ENCODE results near the gene MRPS18A. TPM values are rescaled to one million over a fixed set of nuclear protein-coding genes. Genes with fewer than 3 reads are reported as not detected.

Gene MRPS18A
- total and polyA plus RNA-seq, 9 of the 15 experiments (the other 6 are each of a cell fraction or from before 2014, with no cell fraction given) = 87.5 to 243 (median 125) TPM

GRCh38 chr6:43630980-43631619 is 56.5 kb downstream of the MRPS18A start (continued):
- TF ChIP-seq ZBTB49 (CRISPR knock-in tag; IDR thresholded peaks at IDR 0.05; ENCODE audit: borderline replicate concordance) (no peak), ZNF212 (CRISPR knock-in tag; IDR thresholded peaks at IDR 0.05) (no peak; the same call in 1 of the 2 replicates), CBFA2T3 (IDR thresholded peaks at IDR 0.05) (peak; percentile 100), TOE1 (IDR thresholded peaks at IDR 0.05; ENCODE audit: borderline replicate concordance) (peak; percentile 82), TOE1 (CRISPR knock-in tag; IDR thresholded peaks at IDR 0.05; ENCODE audit: borderline replicate concordance, low read depth) (no peak), IRF2 (CRISPR knock-in tag; IDR thresholded peaks at IDR 0.05) (no peak), ZBTB40 (IDR thresholded peaks at IDR 0.05) (no peak; the same call in 1 of the 2 replicates), ZBTB40 (CRISPR knock-in tag; IDR thresholded peaks at IDR 0.05) (no peak)
